Measurements from ENCODE around the gene UNC79. TPM values are rescaled to one million over a fixed set of nuclear protein-coding genes. Genes with fewer than 3 reads are reported as not detected.
"Not testable (repeated sequence)": the region's sequence is repeated elsewhere in the genome, so short reads cannot be mapped to it uniquely, and the experiment has no call there.

Gene UNC79
- total RNA-seq: under 1 TPM; 0.19 to 0.31 TPM

DNA sequence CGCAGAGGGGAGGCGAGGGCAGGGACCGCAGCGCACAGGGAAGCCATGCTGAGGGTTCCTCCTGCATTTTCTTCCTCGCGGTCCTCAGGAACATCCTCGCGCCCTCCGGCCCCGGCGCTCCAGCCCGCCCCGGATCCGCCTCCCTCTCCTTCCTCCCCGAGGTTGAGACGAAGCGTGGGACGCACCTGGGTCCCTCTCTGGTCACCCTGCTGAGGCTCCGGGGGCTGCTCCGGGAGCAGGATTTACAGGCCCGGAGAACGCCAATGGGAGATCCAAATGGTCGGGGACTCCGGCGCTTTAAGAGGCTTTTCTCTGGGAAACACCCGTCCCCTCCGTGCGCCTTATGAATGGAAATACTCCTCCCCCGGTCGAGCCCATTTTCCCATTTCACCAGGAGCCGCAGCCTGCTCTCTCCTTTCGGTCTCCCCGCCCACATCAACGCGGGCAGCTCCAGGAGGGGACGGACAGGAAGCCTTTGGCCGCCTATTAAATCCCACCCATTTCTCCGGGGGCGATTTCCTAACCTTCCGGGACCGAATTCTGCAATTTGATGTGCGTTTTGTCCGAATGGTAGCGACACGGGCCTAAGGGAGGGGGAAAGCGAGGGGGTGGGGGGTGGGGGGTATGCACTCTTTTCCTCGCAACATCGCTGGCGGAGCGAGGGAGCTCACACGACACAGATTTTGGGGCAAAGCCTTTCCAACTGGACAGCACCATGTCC, at the start of gene UNC79:
Gene UNC79, plus strand, starts transcription at position 625 of the 721 bp plus-strand sequence. Its CDS starts 91 bp downstream, at position 716.
- Histone ChIP-seq H3K36me3 (no peaks in the 10 kb centered on the region), H3K27ac (no peak within 1 kb of the TSS), H3K4me1 (peaks cover 0 to 15% of the 10 kb centered on the region in 2 donors), H3K4me3 (peak within 1 kb of the TSS; percentile 9 to 38), H3K9me3 (peaks cover 0 to 24% of the 10 kb centered on the region in 2 donors), H3K27me3 (no peaks in the 10 kb centered on the region)
- no peak for TF ChIP-seq CTCF (IDR thresholded peaks at IDR 0.05)
- DNase-seq (ENCODE audit: low spot score): no peak

DNA sequence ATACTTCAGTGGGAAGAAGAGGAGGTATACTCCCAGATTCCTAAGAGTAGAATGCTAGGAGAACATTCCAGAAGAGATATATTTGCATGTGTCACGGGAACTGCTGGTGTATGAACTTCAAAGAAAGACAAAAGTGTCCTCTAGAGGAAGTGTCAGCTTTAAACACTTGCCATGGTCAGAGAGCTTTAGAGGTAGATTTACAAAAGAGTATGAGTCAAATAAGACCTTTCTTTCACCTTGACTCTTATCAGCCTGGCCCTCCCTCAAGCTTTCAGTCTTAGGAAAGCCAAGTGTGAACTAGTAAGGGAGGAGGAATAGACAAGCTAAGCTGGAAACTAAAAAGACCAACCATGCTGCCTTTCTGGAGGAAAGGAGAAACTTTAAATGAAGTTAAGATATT, 49.1 kb upstream of the UNC79 start:
- Histone ChIP-seq H3K27me3 (no peaks in the 10 kb centered on the region), H3K27ac (no peak overlapping the region), H3K4me3 (no peak overlapping the region), H3K9me3 (no peaks in the 10 kb centered on the region), H3K36me3 (no peaks in the 10 kb centered on the region), H3K4me1 (no peaks in the 10 kb centered on the region)
- no peak for TF ChIP-seq CTCF (IDR thresholded peaks at IDR 0.05)
- DNase-seq (ENCODE audit: low spot score): no peak

- not testable (repeated sequence) for H3K9me3 ChIP-seq; H3K36me3 ChIP-seq; H3K27ac ChIP-seq; H3K27me3 ChIP-seq; DNase-seq (ENCODE audit: low spot score); H3K4me1 ChIP-seq; H3K4me3 ChIP-seq
Observed at GRCh38 chr14:93384256-93384655, 46.5 kb upstream of the UNC79 start.

DNA sequence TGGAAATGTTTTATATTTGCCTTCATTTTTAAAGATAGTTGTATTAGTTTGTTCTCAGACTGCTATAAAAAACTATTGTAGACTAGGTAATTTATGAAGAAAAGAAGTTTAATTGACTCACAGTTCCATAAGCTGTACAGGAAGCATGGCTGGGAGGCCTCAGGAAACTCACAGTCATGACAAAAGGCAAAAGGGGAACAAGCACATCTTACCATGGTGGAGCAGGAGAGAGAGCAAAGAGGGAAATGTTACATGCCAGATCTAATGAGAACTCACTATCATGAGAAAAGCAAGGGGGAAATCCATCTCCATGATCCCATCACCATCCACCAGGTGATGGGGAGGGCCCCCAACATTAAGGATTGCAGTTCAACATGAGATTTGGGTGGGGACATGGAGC, 35.5 kb upstream of the UNC79 start:
- Histone ChIP-seq H3K27me3 (no peaks in the 10 kb centered on the region), H3K9me3 (peaks cover 0 to 11% of the 10 kb centered on the region in 2 donors), H3K36me3 (no peaks in the 10 kb centered on the region), H3K27ac (no peak overlapping the region), H3K4me1 (no peaks in the 10 kb centered on the region), H3K4me3 (no peak overlapping the region)
- TF ChIP-seq CTCF (IDR thresholded peaks at IDR 0.05): no peak
- no peak for DNase-seq (ENCODE audit: low spot score)

- Histone ChIP-seq H3K27ac (no peak overlapping the region), H3K27me3 (no peaks in the 10 kb centered on the region), H3K36me3 (no peaks in the 10 kb centered on the region), H3K4me3 (no peak overlapping the region), H3K4me1 (no peaks in the 10 kb centered on the region), H3K9me3 (peaks cover 0 to 11% of the 10 kb centered on the region in 2 donors)
- no peak for DNase-seq (ENCODE audit: low spot score)
- TF ChIP-seq CTCF (IDR thresholded peaks at IDR 0.05): no peak
Observed at GRCh38 chr14:93396456-93396855, 34.3 kb upstream of the UNC79 start.

DNA sequence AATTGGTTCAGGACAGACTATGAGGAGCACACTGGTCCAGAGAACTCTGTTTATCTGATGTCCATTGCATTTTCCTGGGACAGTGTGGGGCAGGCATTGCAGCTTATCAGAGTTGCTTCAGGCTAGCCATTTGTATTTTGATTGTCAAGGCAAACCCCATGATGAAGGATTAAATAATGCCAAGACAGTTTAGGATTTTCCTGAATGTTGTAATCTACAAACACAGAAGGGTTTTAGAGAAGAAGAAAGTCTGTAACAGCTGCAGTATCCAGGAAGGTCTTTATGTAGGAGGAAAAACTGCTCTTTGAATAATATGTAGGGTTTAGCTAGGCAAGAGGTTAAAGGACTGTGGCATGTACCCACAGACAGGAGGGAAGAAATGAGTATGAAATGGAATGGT, 32.2 kb upstream of the UNC79 start:
- Histone ChIP-seq H3K4me3 (no peak overlapping the region), H3K36me3 (no peaks in the 10 kb centered on the region), H3K27me3 (no peaks in the 10 kb centered on the region), H3K9me3 (peaks cover 0 to 11% of the 10 kb centered on the region in 2 donors), H3K27ac (no peak overlapping the region), H3K4me1 (no peaks in the 10 kb centered on the region)
- no peak for DNase-seq (ENCODE audit: low spot score)
- TF ChIP-seq CTCF (IDR thresholded peaks at IDR 0.05): no peak
